GM10248 (cell line): ENCODE measurements around the gene ARMCX2.
A peak's percentile ranks its signal among the peaks of the same experiment; 100 is the strongest.

ENCODE experiments used
- CTCF ChIA-PET: fragments of 300-600 bp; sonication (Branson Sonifier 250); formaldehyde crosslinking; extraction: SDS; loops from one replicate; lab custom pipeline; 2021; ENCODE audit warnings: antibody characterized with exemption; lab: Yijun Ruan, JAX
- POLR2A ChIA-PET: fragments of 350-650 bp; sonication (Branson Sonifier 250); formaldehyde crosslinking; extraction: SDS; loops from one replicate; lab custom pipeline; 2020; ENCODE audit warnings: antibody characterized with exemption; lab: Yijun Ruan, JAX
- DNase-seq: peaks from one replicate; pipeline ENCODE4 v3.0.0; 2012; ENCODE audit errors: extremely low spot score
- TF ChIP-seq, protein P1 (sequence below): IDR thresholded peaks from 2 replicates; pipeline ENCODE4 v1.5.1; 2012; ENCODE audit warnings: mild to moderate bottlenecking, low read depth; ENCODE audit errors: extremely low read depth, missing control alignments, control extremely low read depth

ARMCX2 gene

DNA sequence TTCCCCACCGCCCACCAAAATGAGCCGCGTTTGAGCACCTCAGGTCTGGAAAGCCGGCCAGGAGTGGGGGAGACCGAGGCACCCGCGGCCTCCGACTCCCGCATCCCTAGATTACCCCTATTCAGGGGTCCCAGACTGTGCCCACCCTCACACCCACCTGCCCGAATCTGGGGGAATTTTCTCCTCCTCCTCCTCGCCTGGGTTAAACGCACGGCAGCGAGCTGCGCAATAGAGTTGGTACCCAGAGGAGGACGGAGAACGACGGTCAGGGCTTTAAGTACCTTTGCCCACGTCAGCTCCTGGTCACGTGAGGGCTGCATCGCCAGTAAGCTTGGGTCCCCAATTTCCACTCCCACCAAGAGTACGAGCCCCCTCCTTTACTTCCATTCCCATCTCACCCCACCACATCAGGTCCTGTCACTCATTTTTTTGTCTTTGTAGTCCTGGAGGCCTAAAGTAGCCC, at the start of gene ARMCX2:
Gene ARMCX2 (minus strand): TSS at position 250 of the 463 bp plus-strand sequence. CDS start 2,262 bp downstream, outside the sequence.
- DNase-seq = peak; percentile 62
- TF ChIP-seq, protein P1, sequence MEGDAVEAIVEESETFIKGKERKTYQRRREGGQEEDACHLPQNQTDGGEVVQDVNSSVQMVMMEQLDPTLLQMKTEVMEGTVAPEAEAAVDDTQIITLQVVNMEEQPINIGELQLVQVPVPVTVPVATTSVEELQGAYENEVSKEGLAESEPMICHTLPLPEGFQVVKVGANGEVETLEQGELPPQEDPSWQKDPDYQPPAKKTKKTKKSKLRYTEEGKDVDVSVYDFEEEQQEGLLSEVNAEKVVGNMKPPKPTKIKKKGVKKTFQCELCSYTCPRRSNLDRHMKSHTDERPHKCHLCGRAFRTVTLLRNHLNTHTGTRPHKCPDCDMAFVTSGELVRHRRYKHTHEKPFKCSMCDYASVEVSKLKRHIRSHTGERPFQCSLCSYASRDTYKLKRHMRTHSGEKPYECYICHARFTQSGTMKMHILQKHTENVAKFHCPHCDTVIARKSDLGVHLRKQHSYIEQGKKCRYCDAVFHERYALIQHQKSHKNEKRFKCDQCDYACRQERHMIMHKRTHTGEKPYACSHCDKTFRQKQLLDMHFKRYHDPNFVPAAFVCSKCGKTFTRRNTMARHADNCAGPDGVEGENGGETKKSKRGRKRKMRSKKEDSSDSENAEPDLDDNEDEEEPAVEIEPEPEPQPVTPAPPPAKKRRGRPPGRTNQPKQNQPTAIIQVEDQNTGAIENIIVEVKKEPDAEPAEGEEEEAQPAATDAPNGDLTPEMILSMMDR = no peak
- ChIA-PET CTCF (interaction anchor here (0.7 to 1.7 kb wide), 2 partner anchors 9 to 11 kb away, joined by 3 read pairs; no protein-coding TSS in a partner anchor), POLR2A (interaction anchor here (0.6 kb wide), 1 partner anchor 16 kb away, joined by 3 read pairs; no protein-coding TSS in a partner anchor)

DNA sequence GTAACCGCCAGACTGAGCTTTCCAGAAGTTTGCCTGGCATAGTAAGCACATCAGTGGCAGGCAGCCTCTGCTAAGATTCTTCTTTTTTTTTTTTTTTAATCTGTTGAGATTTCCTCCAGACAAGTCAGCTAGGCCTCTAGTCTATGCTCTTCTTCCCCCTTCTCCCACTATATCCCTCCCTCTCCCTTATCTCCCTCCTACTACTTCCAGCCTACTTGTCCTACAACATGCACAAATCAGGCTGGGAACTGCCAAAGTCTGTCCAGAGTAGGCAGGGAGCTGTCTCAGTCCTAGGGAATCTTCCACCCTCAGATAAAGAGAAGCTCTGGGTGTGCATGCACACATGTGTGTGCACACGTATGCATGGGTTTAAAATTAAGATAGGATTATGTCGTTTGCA, 49.7 kb upstream of the ARMCX2 start:
- DNase-seq = no peak
- ChIA-PET POLR2A (no interaction called here), CTCF (interaction anchor here (1.4 kb wide), 1 partner anchor 9 kb away, joined by 4 read pairs; no protein-coding TSS in a partner anchor)
- TF ChIP-seq, protein P1 = no peak

DNA sequence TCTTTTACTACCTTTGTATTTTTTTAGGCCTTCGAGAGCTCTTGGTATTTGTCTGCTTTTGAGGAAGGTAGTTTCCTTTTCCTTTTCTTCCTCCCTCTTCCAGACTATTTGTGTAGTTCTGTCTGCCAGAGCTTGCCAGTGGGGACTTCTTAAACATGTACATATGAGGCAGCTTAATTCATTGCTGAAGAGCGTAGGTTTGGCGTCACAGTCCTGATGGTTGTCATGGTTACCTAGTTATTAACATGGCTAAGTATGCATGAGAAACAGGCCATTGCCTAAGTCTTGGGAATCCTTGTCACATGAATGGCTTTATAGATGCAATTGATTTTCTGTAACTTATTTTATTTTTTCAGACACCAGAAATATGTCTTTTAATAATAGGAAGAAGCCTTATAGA, 48.5 kb upstream of the ARMCX2 start:
- CTCF ChIA-PET = no interaction called here
- TF ChIP-seq, protein P1 = no peak
- POLR2A ChIA-PET = no interaction called here
- no peak for DNase-seq

DNA sequence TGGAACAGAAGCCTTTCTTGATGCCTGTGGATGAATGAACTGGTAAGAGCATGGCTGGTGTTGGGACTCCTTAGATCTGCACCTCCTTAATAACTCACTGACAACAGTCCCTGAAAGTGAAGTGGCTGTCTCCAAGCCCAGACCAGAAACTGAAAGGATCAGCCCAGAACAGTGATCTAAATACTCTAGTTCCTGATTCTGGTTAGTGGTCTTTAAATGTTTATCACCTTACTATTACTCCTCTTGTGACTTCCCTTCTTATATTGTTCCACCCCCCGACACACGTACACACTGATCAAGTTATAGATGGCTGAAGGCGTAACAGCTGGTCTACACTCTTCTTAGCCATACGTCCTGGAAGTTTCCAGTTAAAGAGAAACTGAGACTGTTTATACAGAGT, 33.8 kb upstream of the ARMCX2 start:
- CTCF ChIA-PET = interaction anchor here (1.5 kb wide), 1 partner anchor 10 kb away, joined by 4 read pairs; no protein-coding TSS in a partner anchor
- TF ChIP-seq, protein P1 = no peak
- peak; percentile 14 for DNase-seq
- POLR2A ChIA-PET = no interaction called here

DNA sequence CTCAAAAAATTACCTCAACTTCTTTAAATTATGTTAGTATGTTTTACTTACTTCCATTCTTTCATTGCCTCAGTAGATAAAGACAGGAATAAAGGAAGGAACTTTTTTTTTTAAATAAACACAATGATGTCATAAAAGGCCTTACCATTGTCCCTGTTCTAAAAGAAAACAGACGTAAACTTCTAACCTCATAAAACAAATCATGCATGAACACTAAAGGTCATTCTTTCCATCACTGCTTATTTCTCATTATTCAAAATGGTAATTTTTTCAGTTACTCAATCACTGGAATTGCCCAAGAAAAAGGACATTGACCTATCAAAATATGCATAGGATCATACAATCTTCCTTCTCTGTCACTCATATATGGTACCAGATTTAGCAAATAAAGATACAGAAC, 32.2 kb upstream of the ARMCX2 start:
- CTCF ChIA-PET = interaction anchor here (1.5 kb wide), 1 partner anchor 8 kb away, joined by 4 read pairs; no protein-coding TSS in a partner anchor
- no peak for DNase-seq
- POLR2A ChIA-PET = no interaction called here
- TF ChIP-seq, protein P1 = no peak

DNA sequence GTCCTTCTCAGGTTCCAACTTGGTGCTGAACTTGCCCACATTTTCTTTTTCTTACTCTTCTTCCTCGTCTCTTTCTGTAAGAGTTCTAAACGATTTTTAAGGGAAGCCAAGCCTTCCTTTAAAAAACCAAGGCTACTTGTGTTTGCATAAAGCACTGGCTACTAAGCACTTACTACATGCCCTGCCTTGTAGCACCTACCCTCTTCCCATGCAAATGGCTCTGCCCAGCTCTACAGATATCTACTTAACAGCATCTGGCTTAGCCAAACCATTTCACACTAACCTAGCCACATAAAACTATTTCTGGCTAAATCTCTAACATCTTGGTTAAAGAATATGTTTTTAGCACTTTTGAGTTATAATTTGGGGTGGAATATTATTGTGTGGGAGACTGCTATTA, 26.9 kb upstream of the ARMCX2 start:
- TF ChIP-seq, protein P1 = no peak
- DNase-seq = no peak
- ChIA-PET CTCF (no interaction called here), POLR2A (no interaction called here)
